K562 (cell line): ENCODE data around the gene SLFN14. TPM values are rescaled to one million over a fixed set of nuclear protein-coding genes. Genes with fewer than 3 reads are reported as not detected.

Source experiments
- ARID3B ChIP-seq: fragments of 250-450 bp; sonication (Bioruptor Pico); IDR thresholded peaks from 2 replicates; pipeline ENCODE4 v1.4.0; 2020; ENCODE audit warnings: borderline replicate concordance
- CCAR2 ChIP-seq: fragments of 200-400 bp; formaldehyde crosslinking; IDR thresholded peaks from 2 replicates; pipeline ENCODE4 v1.6.1; 2017; ENCODE audit warnings: mild to moderate bottlenecking, low read depth, low read length
- CTBP1 ChIP-seq: fragments of 450-650 bp; IDR thresholded peaks from 2 replicates; pipeline ENCODE4 v1.6.1; 2016; ENCODE audit warnings: borderline replicate concordance
- ESRRA ChIP-seq: fragments of 450-650 bp; IDR thresholded peaks from 2 replicates; pipeline ENCODE4 v1.6.1; 2014; ENCODE audit warnings: low read depth, mild to moderate bottlenecking, moderate library complexity, borderline replicate concordance
- ETV6 ChIP-seq, 3 experiments: fragments of 150-350 bp in 1 of 3; sonication (generic) in 1 of 3; formaldehyde crosslinking in 1 of 3; IDR thresholded peaks; 2 replicates each; pipeline versions ENCODE4 v1.6.1 to v1.8.0; 2014 to 2022; ENCODE audit warnings: borderline replicate concordance in 2 of 3, low read depth in 2 of 3, antibody characterized with exemption in 1 of 3, low read length in 1 of 3, mild to moderate bottlenecking in 1 of 3, missing genetic modification reagents in 1 of 3
- FOXJ3 ChIP-seq: sonication (generic); formaldehyde crosslinking; IDR thresholded peaks from 2 replicates; pipeline ENCODE4 v1.4.0; 2020; ENCODE audit warnings: mild to moderate bottlenecking, missing genetic modification reagents
- JUND ChIP-seq, 2 experiments: IDR thresholded peaks; 2 replicates in 1 of 2; 3 replicates in 1 of 2; pipeline ENCODE4 v1.6.1; 2011; ENCODE audit warnings: borderline replicate concordance in 2 of 2, low read depth in 2 of 2, low read length in 2 of 2, improper control_type of control experiment in 1 of 2, missing biosample characterization in 1 of 2, missing genetic modification characterization in 1 of 2, missing genetic modification reagents in 1 of 2
- POLR2AphosphoS5 ChIP-seq: IDR thresholded peaks from 2 replicates; pipeline ENCODE4 v1.6.1; 2011; ENCODE audit warnings: mild to moderate bottlenecking, low read depth, low read length, moderate library complexity; ENCODE audit not compliant: control insufficient read depth, insufficient read depth
- POLR2H ChIP-seq: IDR thresholded peaks from 2 replicates; pipeline ENCODE4 v1.6.1; 2016; ENCODE audit warnings: missing genetic modification characterization, low read depth, mild to moderate bottlenecking, control low read depth, missing compliant biosample characterization, moderate library complexity
- SPI1 ChIP-seq: IDR thresholded peaks from 2 replicates; pipeline ENCODE4 v1.6.1; 2011; ENCODE audit warnings: low read depth, low read length, control low read depth, borderline replicate concordance
- THAP12 ChIP-seq: fragments of 250-450 bp; sonication (Bioruptor Pico); IDR thresholded peaks from 2 replicates; pipeline ENCODE4 v1.9.0; 2021; ENCODE audit warnings: mild to moderate bottlenecking, inconsistent platforms
- THRA ChIP-seq: fragments of 450-650 bp; IDR thresholded peaks from 2 replicates; pipeline ENCODE4 v1.6.1; 2017; ENCODE audit warnings: mild to moderate bottlenecking, moderate library complexity
- TSHZ1 ChIP-seq: fragments of 250-450 bp; sonication (Bioruptor Pico); IDR thresholded peaks from 2 replicates; pipeline ENCODE4 v1.4.0; 2020; ENCODE audit warnings: mild to moderate bottlenecking, moderate library complexity
- VEZF1 ChIP-seq: fragments of 200-800 bp; sonication (Bioruptor generic); IDR thresholded peaks from 2 replicates; pipeline ENCODE4 v1.6.1; 2017; ENCODE audit warnings: missing genetic modification characterization, missing compliant biosample characterization
- ZNF561 ChIP-seq: fragments of 450-650 bp; formaldehyde crosslinking; conservative IDR thresholded peaks from 2 replicates; pipeline ENCODE4 v1.4.0; 2020; ENCODE audit warnings: mild to moderate bottlenecking, moderate library complexity
- polyA plus RNA-seq, 8 experiments: library from polyadenylated mRNA; depleted of rRNA in 4 of 8; stranded (reverse) in 5 of 8; unstranded in 3 of 8; fragments of >200 nt; fragmentation: Nextera tagmentation in 2 of 8; fragmentation: Illumina TruSeq in 1 of 8; extraction: Ambion mirVana in 2 of 8; extraction: Trizol in 1 of 8; gene quantifications; 2 replicates each; pipeline versions ENCODE4 v1.2.1 to v1.2.3, GENCODE V29; 2011 to 2014; ENCODE audit warnings: inconsistent platforms in 1 of 8, missing spikeins in 1 of 8
- total RNA-seq, 7 experiments: library from RNA; depleted of rRNA in 6 of 7; stranded (reverse); fragments of >200 nt in 6 of 7; fragmentation: Illumina TruSeq in 2 of 7; extraction: Trizol in 2 of 7; gene quantifications; 2 replicates each; pipeline versions ENCODE4 v1.2.1 to v1.2.3, GENCODE V29; 2011 to 2021; ENCODE audit warnings: low replicate concordance in 1 of 7

SLFN14 gene
- total and polyA plus RNA-seq, 9 of the 15 experiments (the other 6 are each of a cell fraction or from before 2014, with no cell fraction given): 1.3 to 4.3 (median 3.1) TPM

- TF ChIP-seq POLR2H (tag) (peak; percentile 74), ESRRA (peak; percentile 86), TSHZ1 (CRISPR knock-in tag) (no peak), CCAR2 (no peak), POLR2AphosphoS5 (peak; percentile 100), ETV6 (IDR thresholded peaks at IDR 0.05; ENCODE audit: borderline replicate concordance in 1 of 2, low read depth in 2 of 2, low read length in 1 of 2) (peak in 1 of 2 experiments; percentile 84; a peak in 2 of 4 replicates), ETV6 (CRISPR knock-in tag; IDR thresholded peaks at IDR 0.05; ENCODE audit: borderline replicate concordance) (no peak), CTBP1 (peak; percentile 63; the same call in 1 of the 2 replicates), FOXJ3 (CRISPR knock-in tag) (no peak), JUND (IDR thresholded peaks at IDR 0.05; ENCODE audit: borderline replicate concordance, low read depth, low read length) (peak; percentile 88), JUND (tag; IDR thresholded peaks at IDR 0.05; ENCODE audit: borderline replicate concordance, low read depth, low read length) (peak; percentile 76; the same call in 1 of the 3 replicates), ZNF561 (no peak), VEZF1 (CRISPR knock-in tag) (peak; percentile 69), THRA (peak; percentile 58; the same call in 1 of the 2 replicates), ARID3B (CRISPR knock-in tag) (no peak), THAP12 (CRISPR knock-in tag) (0 out of 2 replicates have a peak, but pooled peaks have one; percentile 23), SPI1 (peak; percentile 94)
Observed at GRCh38 chr17:35560703-35561102, at the start of gene SLFN14 (continued).
